Spleen (tissue), 7 donors: ENCODE results near the gene DDX51.

Experiments
- CTCF ChIP-seq, 11 experiments: fragments of 200-600 bp in 7 of 11; fragments of 450-650 bp in 4 of 11; sonication (generic) in 4 of 11; IDR thresholded peaks in 8 of 11; conservative IDR thresholded peaks in 3 of 11; 1 replicate in 7 of 11; 2 replicates in 4 of 11; pipeline versions ENCODE4 v1.4.0 to v1.8.0; 2016 to 2021; ENCODE audit warnings: antibody characterized with exemption in 11 of 11, inconsistent platforms in 4 of 11, mild to moderate bottlenecking in 1 of 11
- POLR2A ChIP-seq, 3 donors: fragments of 450-650 bp; IDR thresholded peaks; one replicate each; pipeline ENCODE4 v1.5.1; 2017; ENCODE audit warnings: antibody characterized with exemption in 3 of 3, mild to moderate bottlenecking in 1 of 3
- donor health status: DM: no; HTN: no; CAD: no; lungs with moderate emphysema.
- donor health status: DM: no; HTN: no; CAD: no.
- donor health status: DM: no; HTN: no; CAD: no.

DNA sequence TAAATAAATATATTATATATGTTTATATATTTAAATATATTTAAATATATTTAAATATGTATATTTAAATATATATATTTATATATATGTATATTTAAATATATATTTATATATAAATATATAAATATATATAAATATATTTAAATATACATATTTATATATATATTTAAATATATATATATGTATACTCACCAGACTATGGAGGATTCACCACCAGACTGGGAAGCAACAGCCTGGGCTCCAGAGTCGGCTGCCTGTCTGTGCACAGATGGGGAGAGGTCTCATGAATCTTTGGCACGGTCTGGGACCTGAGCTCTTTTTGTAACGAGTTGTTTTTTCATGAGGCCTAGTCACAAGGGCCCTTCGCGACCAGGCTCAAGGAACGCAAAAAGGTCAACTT, 21.5 kb upstream of the DDX51 start:
- TF ChIP-seq CTCF (IDR thresholded peaks at IDR 0.05 in 8 of 11, conservative IDR thresholded peaks at IDR 0.05 in 3 of 11) (no peak), POLR2A (IDR thresholded peaks at IDR 0.05) (no peak)
